GM19025 (cell line): ENCODE data around the gene MSMB.

Experiments used
- ATAC-seq: cut with Tn5 transposase; IDR thresholded peaks from one replicate; pipeline ENCODE4 v1.9.1; 2021; ENCODE audit warnings: mild to moderate bottlenecking, low read depth, moderate library complexity; ENCODE audit not compliant: unreplicated experiment

Gene MSMB

GRCh38 chr10:46035923-46036849 lies 9.9 kb downstream of the MSMB start:
- no peak for ATAC-seq

- no peak for ATAC-seq
These were observed 12.5 kb downstream of the MSMB start for GRCh38 chr10:46033602-46034011.

GRCh38 chr10:46031648-46032532 lies 14.2 kb downstream of the MSMB start:
- no peak for ATAC-seq

- ATAC-seq: peak; percentile 95
These were observed 15.8 kb downstream of the MSMB start, which contains the start of gene NCOA4 for GRCh38 chr10:46030091-46030937. TSS of gene NCOA4 (minus strand) at chr10:46030623. CDS start at chr10:46016680, 13,943 bp downstream.

- no peak for ATAC-seq
These were observed 16.5 kb downstream of the MSMB start for GRCh38 chr10:46029461-46030030.

- peak; percentile 35 for ATAC-seq
These were observed 17.2 kb downstream of the MSMB start for GRCh38 chr10:46028584-46029460.

GRCh38 chr10:46026106-46026505 lies 20.0 kb downstream of the MSMB start:
- no peak for ATAC-seq

GRCh38 chr10:46025406-46025805 lies 20.7 kb downstream of the MSMB start:
- ATAC-seq: no peak

- ATAC-seq: no peak
These were observed 21.1 kb downstream of the MSMB start for GRCh38 chr10:46024948-46025347.

- peak; percentile 93 for ATAC-seq
These were observed 22.9 kb downstream of the MSMB start for GRCh38 chr10:46022978-46023702.

- ATAC-seq: no peak
These were observed 25.8 kb downstream of the MSMB start for GRCh38 chr10:46020344-46020657.

GRCh38 chr10:46019569-46020343 lies 26.3 kb downstream of the MSMB start:
- ATAC-seq: no peak

GRCh38 chr10:46019177-46019528 lies 26.9 kb downstream of the MSMB start:
- no peak for ATAC-seq

- no peak for ATAC-seq
These were observed 27.5 kb downstream of the MSMB start for GRCh38 chr10:46018453-46019176.

GRCh38 chr10:46017733-46018132 lies 28.3 kb downstream of the MSMB start:
- no peak for ATAC-seq

GRCh38 chr10:46016811-46017210 lies 29.3 kb downstream of the MSMB start:
- no peak for ATAC-seq

GRCh38 chr10:46016190-46016589 lies 29.9 kb downstream of the MSMB start:
- ATAC-seq: no peak
